Psoas muscle (tissue), 8 donors: ENCODE results near the gene TMPRSS15. TPM values are rescaled to one million over a fixed set of nuclear protein-coding genes. Genes with fewer than 3 reads are reported as not detected.

Source experiments
- ATAC-seq, 4 donors: fragments of 200-7000 bp; cut with Tn5 transposase; one replicate each; pipeline ENCODE4 v1.9.1; 2020; ENCODE audit warnings: moderate library complexity in 3 of 4, mild to moderate bottlenecking in 2 of 4
- DNase-seq, 2 donors: peaks; one replicate each; pipeline ENCODE4 v3.0.0-alpha.2; 2020
- H3K27ac ChIP-seq: fragments of 200-600 bp; one replicate; pipeline ENCODE4 v1.8.0; 2022
- H3K27me3 ChIP-seq, 3 donors: fragments of 200-600 bp in 1 of 3; one replicate each; pipeline versions ENCODE4 v1.6.1 to v1.8.0; 2013 to 2022; ENCODE audit warnings: low read length in 2 of 3, mild to moderate bottlenecking in 2 of 3, moderate library complexity in 1 of 3; ENCODE audit not compliant: insufficient read depth in 3 of 3
- H3K36me3 ChIP-seq, 2 donors: fragments of 200-600 bp in 1 of 2; one replicate each; pipeline versions ENCODE4 v1.6.1 to v1.8.0; 2013 to 2022; ENCODE audit warnings: low read depth in 1 of 2, mild to moderate bottlenecking in 1 of 2, moderate library complexity in 1 of 2; ENCODE audit not compliant: insufficient read depth in 1 of 2
- H3K4me1 ChIP-seq: fragments of 200-600 bp; one replicate; pipeline ENCODE4 v1.8.0; 2022
- H3K4me3 ChIP-seq: fragments of 200-600 bp; one replicate; pipeline ENCODE4 v1.8.0; 2022; ENCODE audit warnings: mild to moderate bottlenecking
- H3K9me3 ChIP-seq: fragments of 200-600 bp; one replicate; pipeline ENCODE4 v1.8.0; 2022
- WGBS, 3 donors: extraction: QIAGEN DNeasy Blood & Tissue Kit; methylation state at CpG; one replicate each; pipeline versions ENCODE4 v1.1.6 to v1.1.7; 2013; 5-methylcytosine and 5-hydroxymethylcytosine counted together
- intact Hi-C, 2 donors: fragments of 100-400 bp; cut with DNase I; formaldehyde crosslinking; loops; one replicate each; pipeline versions ENCODE4 v1.11.0 to v1.14.2; 2022
- polyA plus RNA-seq, 3 donors: library from polyadenylated mRNA; stranded (reverse); fragments of 200-250 nt; gene quantifications; one replicate each; pipeline ENCODE4 v1.2.3, GENCODE V29; 2013
- total RNA-seq, 4 donors: library from RNA; stranded (reverse); fragmentation: NEBNext Ultra II Directional in 2 of 4; extraction: Animal tissue kit (Norgen Biotek cat#: 25700) in 2 of 4; gene quantifications; one replicate each; pipeline versions ENCODE4 v1.2.1 to v1.2.4, GENCODE V29; 2021 to 2023
- TF ChIP-seq, protein P1 (sequence below): fragments of 200-600 bp; IDR thresholded peaks from one replicate; pipeline ENCODE4 v1.8.0; 2022; ENCODE audit warnings: antibody characterized with exemption
- donor health status: healthy with polysubstance abuse.
- donor health status: DM: no; HTN: no; CAD: no; lungs with moderate emphysema.
- donor health status: Bipolar disorder and iron deficiency.
- donor health status: healthy.
- donor health status: DM: yes; HTN: yes; CAD: no.
- donor health status: DM: no; HTN: no; CAD: no.
- donor health status: DM: no; HTN: no; CAD: no.
- donor health status: DM: yes; HTN: yes; CAD: no.

The TMPRSS15 gene
- total and polyA plus RNA-seq, 7 donors, result 0.04 TPM; not detected in 6

DNA sequence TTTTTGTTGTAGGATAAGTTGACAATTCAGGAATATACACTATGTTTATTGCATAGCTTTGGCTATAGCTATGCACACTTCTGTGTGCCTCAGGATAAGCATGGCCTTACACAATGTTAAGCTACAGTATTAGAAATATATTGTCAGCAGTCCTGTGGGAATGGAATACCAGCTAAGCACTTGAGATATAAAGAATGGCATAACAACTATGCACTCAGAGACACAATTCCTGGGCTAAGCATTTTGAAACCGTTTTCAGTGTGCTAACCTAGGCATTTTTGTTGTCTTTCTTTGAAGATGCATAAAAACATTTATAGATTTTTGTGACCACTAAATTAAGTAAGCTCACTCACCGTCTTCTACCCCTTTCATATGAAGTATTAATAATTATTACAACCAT lies 46.8 kb downstream of the TMPRSS15 start:
- TF ChIP-seq, protein P1, sequence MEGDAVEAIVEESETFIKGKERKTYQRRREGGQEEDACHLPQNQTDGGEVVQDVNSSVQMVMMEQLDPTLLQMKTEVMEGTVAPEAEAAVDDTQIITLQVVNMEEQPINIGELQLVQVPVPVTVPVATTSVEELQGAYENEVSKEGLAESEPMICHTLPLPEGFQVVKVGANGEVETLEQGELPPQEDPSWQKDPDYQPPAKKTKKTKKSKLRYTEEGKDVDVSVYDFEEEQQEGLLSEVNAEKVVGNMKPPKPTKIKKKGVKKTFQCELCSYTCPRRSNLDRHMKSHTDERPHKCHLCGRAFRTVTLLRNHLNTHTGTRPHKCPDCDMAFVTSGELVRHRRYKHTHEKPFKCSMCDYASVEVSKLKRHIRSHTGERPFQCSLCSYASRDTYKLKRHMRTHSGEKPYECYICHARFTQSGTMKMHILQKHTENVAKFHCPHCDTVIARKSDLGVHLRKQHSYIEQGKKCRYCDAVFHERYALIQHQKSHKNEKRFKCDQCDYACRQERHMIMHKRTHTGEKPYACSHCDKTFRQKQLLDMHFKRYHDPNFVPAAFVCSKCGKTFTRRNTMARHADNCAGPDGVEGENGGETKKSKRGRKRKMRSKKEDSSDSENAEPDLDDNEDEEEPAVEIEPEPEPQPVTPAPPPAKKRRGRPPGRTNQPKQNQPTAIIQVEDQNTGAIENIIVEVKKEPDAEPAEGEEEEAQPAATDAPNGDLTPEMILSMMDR, result no peak
- Histone ChIP-seq H3K4me3 (no peak overlapping the region), H3K9me3 (no peaks in the 10 kb centered on the region), H3K4me1 (no peaks in the 10 kb centered on the region), H3K27ac (no peak overlapping the region), H3K27me3 (no peaks in the 10 kb centered on the region), H3K36me3 (no peaks in the 10 kb centered on the region)
- DNase-seq (no peak), ATAC-seq (no peak)
- intact Hi-C loops, result no loop called here
- 70 to 83% (median 76%) methylated on average over 2 of the region's 2 CpGs for WGBS, 3 donors

DNA sequence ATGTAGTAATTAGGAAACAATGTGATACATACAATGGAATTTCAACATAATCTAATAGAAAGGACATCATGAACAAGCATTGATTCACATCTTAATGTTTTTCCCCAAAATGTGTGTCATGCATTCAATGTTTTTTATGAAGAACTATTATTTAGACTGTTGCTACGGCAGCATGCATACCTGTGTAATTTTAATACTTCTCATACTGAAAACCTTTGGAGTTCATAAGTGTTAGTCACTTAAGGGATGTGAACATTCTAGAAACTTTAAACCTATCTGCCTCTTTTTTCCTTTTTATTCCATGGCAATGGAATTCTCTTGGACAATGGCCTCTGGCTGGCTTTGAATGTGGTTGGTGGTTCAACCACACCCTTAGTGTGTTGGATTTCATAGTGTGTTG lies 48.6 kb downstream of the TMPRSS15 start:
- H3K36me3 ChIP-seq, result no peaks in the 10 kb centered on the region
- intact Hi-C loops, result no loop called here
- WGBS, 3 donors, result 92 to 98% (median 95%) methylated on average over 1 of the region's 1 CpG
- DNase-seq (no peak), ATAC-seq (no peak)
- H3K27ac ChIP-seq, result no peak overlapping the region
- H3K4me1 ChIP-seq, result no peaks in the 10 kb centered on the region
- TF ChIP-seq, protein P1, result no peak
- no peak overlapping the region for H3K4me3 ChIP-seq
- no peaks in the 10 kb centered on the region for H3K9me3 ChIP-seq
- H3K27me3 ChIP-seq, result no peaks in the 10 kb centered on the region

DNA sequence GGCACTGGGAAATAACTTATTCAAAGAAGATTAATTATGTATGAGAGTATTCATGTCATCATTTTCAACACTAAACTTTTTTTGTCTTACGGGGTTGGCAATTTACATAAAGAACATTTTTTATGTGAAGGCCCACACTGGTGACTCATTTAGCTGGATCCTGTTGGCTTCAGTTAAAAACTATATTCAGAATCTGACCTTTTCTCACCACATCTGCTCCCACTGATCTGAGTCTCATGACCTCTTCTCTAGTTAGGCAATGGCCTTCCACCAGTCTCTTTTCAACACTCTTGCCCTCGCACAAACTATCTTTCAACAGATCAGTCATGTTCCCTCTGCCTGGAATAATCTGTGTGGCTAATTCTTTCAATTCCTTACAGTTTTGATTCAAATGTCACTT lies 53.4 kb downstream of the TMPRSS15 start:
- ATAC-seq (no peak), DNase-seq (no peak)
- Histone ChIP-seq H3K4me3 (no peak overlapping the region), H3K27ac (no peak overlapping the region), H3K9me3 (no peaks in the 10 kb centered on the region), H3K36me3 (no peaks in the 10 kb centered on the region), H3K4me1 (no peaks in the 10 kb centered on the region), H3K27me3 (no peaks in the 10 kb centered on the region)
- intact Hi-C loops, result no loop called here
- TF ChIP-seq, protein P1, result no peak
- 33 to 37% (median 35%) methylated on average over 2 of the region's 2 CpGs for WGBS, 3 donors

DNA sequence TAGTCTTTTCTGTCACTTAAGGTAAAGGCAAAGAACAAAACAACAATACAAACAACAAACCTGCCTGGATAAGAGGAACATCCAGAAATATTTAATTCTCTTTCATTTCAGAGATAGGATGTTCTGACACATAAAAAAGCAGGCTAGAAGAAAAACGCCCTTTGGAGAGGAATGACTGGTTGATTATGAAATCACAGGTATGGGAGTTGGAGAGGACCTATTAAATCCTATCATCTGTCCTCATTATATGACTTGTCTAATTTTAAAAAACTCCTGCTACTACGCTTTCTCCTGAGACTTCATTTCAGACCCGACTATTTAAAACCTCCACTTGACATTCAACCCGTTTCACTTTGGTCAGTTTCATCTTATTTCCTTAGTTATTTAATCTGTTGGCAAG lies 54.1 kb downstream of the TMPRSS15 start:
- H3K27ac ChIP-seq, result no peak overlapping the region
- no peaks in the 10 kb centered on the region for H3K4me1 ChIP-seq
- DNase-seq, result no peak
- WGBS, 3 donors, result 78 to 84% (median 79%) methylated on average over 4 of the region's 4 CpGs
- no peak overlapping the region for H3K4me3 ChIP-seq
- TF ChIP-seq, protein P1, result no peak
- H3K36me3 ChIP-seq, result no peaks in the 10 kb centered on the region
- no peaks in the 10 kb centered on the region for H3K27me3 ChIP-seq
- H3K9me3 ChIP-seq, result no peaks in the 10 kb centered on the region
- no peak for ATAC-seq
- intact Hi-C loops, result no loop called here

DNA sequence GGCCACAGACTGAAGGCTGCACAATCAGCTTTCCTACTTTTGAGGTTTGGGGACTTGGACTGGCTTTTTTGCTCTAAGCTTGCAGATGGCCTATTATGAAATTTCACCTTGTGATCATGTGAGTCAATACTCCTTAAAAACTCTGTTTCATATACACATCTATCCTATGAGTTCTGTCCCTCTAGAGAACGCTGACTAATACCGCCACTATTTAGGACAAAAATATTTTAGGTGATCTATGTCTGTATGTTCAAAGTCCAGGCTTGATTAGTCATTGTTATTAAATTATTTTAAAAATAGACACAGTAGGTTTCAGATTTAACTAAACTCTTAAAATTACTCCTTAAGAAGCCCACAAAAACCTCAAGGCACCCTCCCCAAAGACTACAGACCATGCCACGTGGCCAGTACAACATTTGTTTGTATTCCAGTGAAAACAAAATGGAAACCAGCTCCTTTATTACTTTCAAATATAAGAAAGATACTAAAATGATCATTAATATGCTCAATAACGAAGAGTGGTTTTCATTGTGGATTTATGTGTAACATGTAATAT lies 63.1 kb downstream of the TMPRSS15 start:
- ATAC-seq, result no peak

More for the DNA sequence above, 63.1 kb downstream of the TMPRSS15 start:
- Histone ChIP-seq H3K27ac (no peak overlapping the region), H3K27me3 (no peaks in the 10 kb centered on the region), H3K4me3 (no peak overlapping the region), H3K36me3 (no peaks in the 10 kb centered on the region), H3K4me1 (no peaks in the 10 kb centered on the region), H3K9me3 (no peaks in the 10 kb centered on the region)
- intact Hi-C loops, result no loop called here
- TF ChIP-seq, protein P1, result no peak
- WGBS, 3 donors, result 84 to 89% (median 86%) methylated on average over 4 of the region's 4 CpGs
- no peak for DNase-seq
